GM12878 (cell line): ENCODE data around the gene PRKCE. TPM values are rescaled to one million over a fixed set of nuclear protein-coding genes. Genes with fewer than 3 reads are reported as not detected.

Experiments
- ATAC-seq: fragments of 200-7000 bp; cut with Tn5 transposase; 3 replicates; pipeline ENCODE4 v1.9.1; 2020; ENCODE audit warnings: mild to moderate bottlenecking, moderate library complexity
- BruUV-seq: library from RNA; stranded (reverse); fragments of 400-500 nt; replicated peaks from 2 replicates; lab custom pipeline; 2021; lab: Mats Ljungman, UMichigan
- CTCF ChIA-PET: fragments of 300-600 bp; sonication (Branson Sonifier 250); formaldehyde crosslinking; extraction: SDS; loops from one replicate; lab custom pipeline; 2021; ENCODE audit warnings: inconsistent platforms; lab: Yijun Ruan, JAX
- POLR2A ChIA-PET: fragments of 350-600 bp; formaldehyde crosslinking; extraction: SDS; loops from one replicate; lab custom pipeline; 2021; ENCODE audit warnings: inconsistent platforms; lab: Charles Lee
- RAD21 ChIA-PET: fragments of 300-600 bp; sonication (Branson Sonifier 250); formaldehyde crosslinking; loops from one replicate; lab custom pipeline; 2023; ENCODE audit warnings: antibody characterized with exemption; ENCODE audit not compliant: unreplicated experiment; lab: Charles Lee
- SMC1A ChIA-PET: fragments of 300-600 bp; sonication (Branson Sonifier 250); formaldehyde crosslinking; loops from one replicate; lab custom pipeline; 2023; ENCODE audit not compliant: unreplicated experiment, uncharacterized antibody; lab: Charles Lee
- DNase-seq: peaks from one replicate; pipeline ENCODE4 v3.0.0-alpha.2; 2011; ENCODE audit warnings: low read depth, low spot score
- FAIRE-seq: peaks from 3 replicates; lab custom pipeline; 2011; peaks lifted over from hg19 to GRCh38; lab: Jason Lieb, UNC
- H2AFZ ChIP-seq: 2 replicates; pipeline ENCODE4 v1.6.0; 2011; ENCODE audit warnings: low read depth, low read length, control low read depth; ENCODE audit not compliant: control insufficient read depth
- H3K27ac ChIP-seq: 2 replicates; pipeline ENCODE4 v1.5.1; 2011; ENCODE audit warnings: control low read depth; ENCODE audit not compliant: control insufficient read depth, insufficient read depth
- H3K27me3 ChIP-seq, 2 experiments: replicated peaks in 1 of 2; 2 replicates each; pipeline versions ENCODE4 v1.6.0 to v1.6.1; 2011; ENCODE audit warnings: low read length in 1 of 2; ENCODE audit not compliant: control insufficient read depth in 2 of 2, insufficient read depth in 2 of 2
- H3K36me3 ChIP-seq, 2 experiments: 2 replicates each; pipeline ENCODE4 v1.5.1; 2011; ENCODE audit warnings: low read length in 1 of 2; ENCODE audit not compliant: control insufficient read depth in 2 of 2, insufficient read depth in 2 of 2
- H3K4me1 ChIP-seq: 2 replicates; pipeline ENCODE4 v1.6.1; 2011; ENCODE audit warnings: mild to moderate bottlenecking, low read length, moderate library complexity, mixed read lengths; ENCODE audit not compliant: control insufficient read depth, insufficient read depth
- H3K4me2 ChIP-seq: 2 replicates; pipeline ENCODE4 v1.6.0; 2011; ENCODE audit warnings: control low read depth; ENCODE audit not compliant: control insufficient read depth, insufficient read depth
- H3K4me3 ChIP-seq: fragments of 200-600 bp; sonication (generic); 2 replicates; pipeline ENCODE4 v1.5.1; 2016
- H3K79me2 ChIP-seq: 2 replicates; pipeline ENCODE4 v1.6.0; 2011; ENCODE audit warnings: low read length; ENCODE audit not compliant: control insufficient read depth, insufficient read depth
- H3K9ac ChIP-seq: 2 replicates; pipeline ENCODE4 v1.8.0; 2011; ENCODE audit warnings: low read length, control low read depth, mixed read lengths; ENCODE audit not compliant: control insufficient read depth, insufficient read depth
- H3K9me3 ChIP-seq: replicated peaks from 3 replicates; pipeline ENCODE4 v1.5.1; 2011; ENCODE audit warnings: mild to moderate bottlenecking, low read length; ENCODE audit not compliant: control insufficient read depth, insufficient read depth
- H4K20me1 ChIP-seq: 2 replicates; pipeline ENCODE4 v1.6.0; 2011; ENCODE audit not compliant: control insufficient read depth, insufficient read depth
- BCLAF1 ChIP-seq: fragments of 450-650 bp; IDR thresholded peaks from 2 replicates; pipeline ENCODE4 v1.6.1; 2017; ENCODE audit warnings: antibody characterized with exemption, mild to moderate bottlenecking, moderate library complexity
- CBX5 ChIP-seq: sonication (generic); IDR thresholded peaks from 2 replicates; pipeline ENCODE4 v1.6.1; 2016; ENCODE audit warnings: low read depth, moderate library complexity, mild to moderate bottlenecking, inconsistent platforms
- E4F1 ChIP-seq: fragments of 450-650 bp; IDR thresholded peaks from 2 replicates; pipeline ENCODE4 v1.6.1; 2018; ENCODE audit warnings: borderline replicate concordance, mild to moderate bottlenecking; ENCODE audit not compliant: partially characterized antibody
- HSF1 ChIP-seq: fragments of 150-350 bp; IDR thresholded peaks from 2 replicates; pipeline ENCODE4 v1.6.1; 2014; ENCODE audit warnings: mild to moderate bottlenecking, low read depth, low read length
- KAT2A ChIP-seq: conservative IDR thresholded peaks from 2 replicates; pipeline ENCODE4 v1.6.1; 2011; ENCODE audit warnings: low read depth, low read length; ENCODE audit not compliant: control insufficient read depth
- MEF2A ChIP-seq: IDR thresholded peaks from 2 replicates; pipeline ENCODE4 v1.6.1; 2011; ENCODE audit warnings: low read depth, mild to moderate bottlenecking, low read length, moderate library complexity; ENCODE audit not compliant: insufficient read depth
- MYC ChIP-seq: IDR thresholded peaks from 2 replicates; pipeline ENCODE4 v1.6.1; 2011; ENCODE audit warnings: mild to moderate bottlenecking, low read length, moderate library complexity, inconsistent platforms; ENCODE audit not compliant: insufficient read depth, insufficient replicate concordance, insufficient read length, severe bottlenecking
- POLR2AphosphoS5 ChIP-seq: IDR thresholded peaks from 2 replicates; pipeline ENCODE4 v1.6.1; 2011; ENCODE audit warnings: mild to moderate bottlenecking, low read length, inconsistent platforms
- POU2F2 ChIP-seq: IDR thresholded peaks from 3 replicates; pipeline ENCODE4 v1.6.1; 2011; ENCODE audit warnings: low read depth, mild to moderate bottlenecking, low read length, borderline replicate concordance
- SUPT20H ChIP-seq: IDR thresholded peaks from 2 replicates; pipeline ENCODE4 v1.6.1; 2011; ENCODE audit warnings: low read depth, mild to moderate bottlenecking, low read length, moderate library complexity, borderline replicate concordance; ENCODE audit not compliant: control insufficient read depth
- WGBS: methylation state at CpG from one replicate; pipeline ENCODE4 v1.1.6; 2016; ENCODE audit warnings: low lambda C conversion rate; ENCODE audit not compliant: insufficient replicate concordance, insufficient coverage; ENCODE audit errors: missing lambda C conversion rate; 5-methylcytosine and 5-hydroxymethylcytosine counted together
- in situ Hi-C: fragments of 300-500 bp; cut with MboI; formaldehyde crosslinking; loops from 9 replicates; pipeline ENCODE4 v1.14.3; 2018; ENCODE audit warnings: mixed read lengths
- intact Hi-C: fragments of 100-400 bp; cut with micrococcal nuclease; formaldehyde crosslinking; loops from one replicate; pipeline ENCODE4 v1.14.2; 2022; ENCODE audit not compliant: unreplicated experiment
- polyA plus RNA-seq, 11 experiments: library from polyadenylated mRNA; depleted of rRNA in 4 of 11; unstranded in 6 of 11; stranded (reverse) in 5 of 11; fragments of >200 nt; fragmentation: Nextera tagmentation in 4 of 11; fragmentation: Illumina TruSeq in 1 of 11; extraction: Ambion mirVana in 4 of 11; extraction: Trizol in 1 of 11; gene quantifications; 1 replicate in 1 of 11; 2 replicates in 10 of 11; pipeline versions ENCODE4 v1.2.1 to v1.2.3, GENCODE V29; 2011 to 2016; ENCODE audit warnings: inconsistent platforms in 2 of 11, missing spikeins in 2 of 11, low read depth in 1 of 11
- total RNA-seq, 4 experiments: library from RNA; depleted of rRNA in 3 of 4; stranded (reverse); fragments of >200 nt in 3 of 4; fragmentation: Illumina TruSeq in 1 of 4; extraction: Trizol in 1 of 4; gene quantifications; 2 replicates each; pipeline versions ENCODE4 v1.2.1 to v1.2.3, GENCODE V29; 2013 to 2021

The PRKCE gene
- total and polyA plus RNA-seq, 10 of the 15 experiments (the other 5 are each of a cell fraction or from before 2014, with no cell fraction given): 2.6 to 28.2 (median 11.3) TPM

- TF ChIP-seq SUPT20H (no peak), MYC (no peak), MEF2A (no peak), POU2F2 (no peak), KAT2A (no peak)
- TF ChIP-seq, all 136 proteins: peak for 0
These were observed 440.6 kb downstream of the PRKCE start (continued) for GRCh38 chr2:46091961-46092667.

GRCh38 chr2:46094689-46095088, 443.2 kb downstream of the PRKCE start:
- H3K27me3 ChIP-seq: no peaks in the 10 kb centered on the region
- H3K4me1 ChIP-seq: no peaks in the 10 kb centered on the region
- SMC1A ChIA-PET: interaction anchor here (0.7 to 5.4 kb wide), 4 partner anchors 11 to 318 kb away, joined by 3 to 35 read pairs (median 4); no protein-coding TSS in a partner anchor
- TF ChIP-seq CBX5 (peak; percentile 53; the same call in 1 of the 2 replicates), POLR2AphosphoS5 (no peak), MYC (no peak), BCLAF1 (no peak), HSF1 (no peak), E4F1 (no peak)
- DNase-seq (no peak), ATAC-seq (no peak), FAIRE-seq (no peak)
- intact Hi-C loops (loop anchor here (5.0 kb wide), 1 partner anchor 133 kb away; no protein-coding TSS in a partner anchor), in situ Hi-C loops (no loop called here)
- H3K36me3 ChIP-seq: no peaks in the 10 kb centered on the region
- RAD21 ChIA-PET: no interaction called here
- no peaks in the 10 kb centered on the region for H4K20me1 ChIP-seq
- no peak overlapping the region for H3K9ac ChIP-seq
- H3K27ac ChIP-seq: no peak overlapping the region
- POLR2A ChIA-PET: no interaction called here
- H3K4me2 ChIP-seq: no peak overlapping the region
- no peak overlapping the region for H2AFZ ChIP-seq
- no peaks in the 10 kb centered on the region for H3K79me2 ChIP-seq
- no peak overlapping the region for H3K4me3 ChIP-seq
- BruUV-seq: no TSS peak
- WGBS: 71% methylated on average over 3 of the region's 3 CpGs
- H3K9me3 ChIP-seq: no peaks in the 10 kb centered on the region; the same call in 2 of the 3 replicates
- CTCF ChIA-PET: interaction anchor here (0.6 to 1.0 kb wide), 2 partner anchors 12 to 32 kb away, joined by 3 read pairs; no protein-coding TSS in a partner anchor
